Keratinocyte (primary cell): ENCODE results near the gene REG1B. TPM values are rescaled to one million over a fixed set of nuclear protein-coding genes. Genes with fewer than 3 reads are reported as not detected.

Source experiments
- DNase-seq: peaks from one replicate; pipeline ENCODE4 v3.0.0-alpha.2; 2011; ENCODE audit warnings: low read depth, missing footprints, low spot score
- FAIRE-seq: peaks from 2 replicates; lab custom pipeline; 2011; peaks lifted over from hg19 to GRCh38; lab: Jason Lieb, UNC
- H2AFZ ChIP-seq: 2 replicates; pipeline ENCODE4 v1.6.0; 2012; ENCODE audit warnings: low read length, control low read depth, inconsistent platforms; ENCODE audit not compliant: control insufficient read depth
- H3K27ac ChIP-seq: 2 replicates; pipeline ENCODE4 v1.5.1; 2011; ENCODE audit warnings: low read length; ENCODE audit not compliant: control insufficient read depth, insufficient read depth
- H3K27me3 ChIP-seq: 3 replicates; pipeline ENCODE4 v1.6.0; 2011; ENCODE audit warnings: low read length; ENCODE audit not compliant: control insufficient read depth, insufficient read depth; ENCODE audit errors: extremely low read depth
- H3K36me3 ChIP-seq, 2 experiments: 2 replicates in 1 of 2; 3 replicates in 1 of 2; pipeline ENCODE4 v1.5.1; 2011; ENCODE audit warnings: low read length in 2 of 2, mild to moderate bottlenecking in 1 of 2; ENCODE audit not compliant: control insufficient read depth in 2 of 2, insufficient read depth in 2 of 2; ENCODE audit errors: extremely low read depth in 1 of 2
- H3K4me1 ChIP-seq: 3 replicates; pipeline ENCODE4 v1.5.1; 2011; ENCODE audit warnings: low read length; ENCODE audit not compliant: control insufficient read depth, insufficient read depth; ENCODE audit errors: extremely low read depth
- H3K4me2 ChIP-seq: 3 replicates; pipeline ENCODE4 v1.6.0; 2011; ENCODE audit warnings: low read depth, low read length; ENCODE audit not compliant: control insufficient read depth, insufficient read depth; ENCODE audit errors: extremely low read depth
- H3K4me3 ChIP-seq, 3 experiments: fragments of 200-600 bp in 1 of 3; sonication (generic) in 1 of 3; 2 replicates in 2 of 3; 3 replicates in 1 of 3; pipeline ENCODE4 v1.5.1; 2011 to 2016; ENCODE audit warnings: low read length in 3 of 3, mild to moderate bottlenecking in 3 of 3, control low read depth in 2 of 3, inconsistent platforms in 1 of 3, low read depth in 1 of 3, mixed read lengths in 1 of 3, mixed run types in 1 of 3, moderate library complexity in 1 of 3; ENCODE audit not compliant: control insufficient read depth in 2 of 3, insufficient read depth in 2 of 3; ENCODE audit errors: extremely low read depth in 1 of 3
- H3K79me2 ChIP-seq: 2 replicates; pipeline ENCODE4 v1.6.0; 2012; ENCODE audit warnings: low read length; ENCODE audit not compliant: control insufficient read depth, insufficient read depth
- H3K9ac ChIP-seq: 3 replicates; pipeline ENCODE4 v1.6.0; 2011; ENCODE audit warnings: low read length; ENCODE audit not compliant: control insufficient read depth, insufficient read depth; ENCODE audit errors: extremely low read depth
- H3K9me1 ChIP-seq: 3 replicates; pipeline ENCODE4 v1.6.0; 2011; ENCODE audit warnings: low read length; ENCODE audit not compliant: control insufficient read depth, insufficient read depth; ENCODE audit errors: extremely low read depth
- H3K9me3 ChIP-seq: 2 replicates; pipeline ENCODE4 v1.5.1; 2012; ENCODE audit warnings: low read depth, low read length; ENCODE audit not compliant: control insufficient read depth
- H4K20me1 ChIP-seq: 3 replicates; pipeline ENCODE4 v1.6.0; 2011; ENCODE audit warnings: low read length; ENCODE audit not compliant: control insufficient read depth, insufficient read depth; ENCODE audit errors: extremely low read depth
- CTCF ChIP-seq, 3 experiments: IDR thresholded peaks in 1 of 3; conservative IDR thresholded peaks in 1 of 3; optimal IDR thresholded peaks in 1 of 3; 2 replicates in 2 of 3; 3 replicates in 1 of 3; pipeline versions ENCODE3 to v1.5.1; 2011; ENCODE audit warnings: low read length in 3 of 3, mild to moderate bottlenecking in 3 of 3, moderate library complexity in 2 of 3, control low read depth in 1 of 3, inconsistent platforms in 1 of 3; ENCODE audit not compliant: insufficient read depth in 2 of 3; ENCODE audit errors: extremely low read depth in 1 of 3
- EZH2 ChIP-seq: IDR thresholded peaks from one replicate; pipeline ENCODE4 v1.6.1; 2012; ENCODE audit warnings: inconsistent platforms, mild to moderate bottlenecking, low read length, moderate library complexity
- dilution Hi-C: fragments of 300-500 bp; cut with MboI; formaldehyde crosslinking; loops from one replicate; pipeline ENCODE4 v1.7.0; 2020; ENCODE audit warnings: low sequenced_read_pairs; ENCODE audit not compliant: extremely low pct_ligation_motif_present
- polyA plus RNA-seq, 5 experiments: library from polyadenylated mRNA; depleted of rRNA in 3 of 5; stranded (reverse) in 3 of 5; stranded (forward) in 1 of 5; unstranded in 1 of 5; fragments of >200 nt; gene quantifications; 1 replicate in 1 of 5; 2 replicates in 3 of 5; 3 replicates in 1 of 5; pipeline versions ENCODE4 v1.2.1 to v1.2.3, GENCODE V29; 2011 to 2012; ENCODE audit warnings: missing spikeins in 2 of 5, low read depth in 1 of 5, low replicate concordance in 1 of 5

The REG1B gene
- polyA plus RNA-seq, 1 donor (not counting 4 experiments of a cell fraction or from before 2014, with no cell fraction given), result not detected

- no peaks in the 10 kb centered on the region for H3K4me1 ChIP-seq
- H4K20me1 ChIP-seq, result no peaks in the 10 kb centered on the region
- no peaks in the 10 kb centered on the region for H3K9me3 ChIP-seq
- H3K27ac ChIP-seq, result no peak overlapping the region
- H3K27me3 ChIP-seq, result no peaks in the 10 kb centered on the region
- no peak overlapping the region for H3K4me3 ChIP-seq
- no peak overlapping the region for H3K4me2 ChIP-seq
- dilution Hi-C loops, result no loop called here
- DNase-seq (no peak), FAIRE-seq (no peak)
- H2AFZ ChIP-seq, result no peak overlapping the region
- H3K36me3 ChIP-seq, result no peaks in the 10 kb centered on the region
- no peak for TF ChIP-seq CTCF (optimal IDR thresholded peaks at IDR 0.05 in 1 of 3, IDR thresholded peaks at IDR 0.05 in 1 of 3, conservative IDR thresholded peaks at IDR 0.05 in 1 of 3; ENCODE audit: extremely low read depth in 1 of 3, insufficient read depth in 2 of 3, low read length in 3 of 3)
- TF ChIP-seq EZH2, result no peak
- no peaks in the 10 kb centered on the region for H3K9me1 ChIP-seq
- H3K79me2 ChIP-seq, result no peaks in the 10 kb centered on the region
- H3K9ac ChIP-seq, result no peak overlapping the region
Observed at GRCh38 chr2:79114797-79115494, 27.2 kb upstream of the REG1B start.

- no peaks in the 10 kb centered on the region for H3K36me3 ChIP-seq
- no peak overlapping the region for H3K27ac ChIP-seq
- dilution Hi-C loops, result no loop called here
- DNase-seq, result no peak
- TF ChIP-seq EZH2 (no peak), CTCF (optimal IDR thresholded peaks at IDR 0.05 in 1 of 3, IDR thresholded peaks at IDR 0.05 in 1 of 3, conservative IDR thresholded peaks at IDR 0.05 in 1 of 3; ENCODE audit: extremely low read depth in 1 of 3, insufficient read depth in 2 of 3, low read length in 3 of 3) (no peak)
- no peak overlapping the region for H3K9ac ChIP-seq
- no peak overlapping the region for H3K4me2 ChIP-seq
- no peaks in the 10 kb centered on the region for H3K9me3 ChIP-seq
- no peaks in the 10 kb centered on the region for H3K79me2 ChIP-seq
- no peaks in the 10 kb centered on the region for H4K20me1 ChIP-seq
- H3K4me3 ChIP-seq, result no peak overlapping the region
- FAIRE-seq, result no peak
- no peaks in the 10 kb centered on the region for H3K27me3 ChIP-seq
- H3K9me1 ChIP-seq, result no peaks in the 10 kb centered on the region
- no peaks in the 10 kb centered on the region for H3K4me1 ChIP-seq
- H2AFZ ChIP-seq, result no peak overlapping the region
Observed at GRCh38 chr2:79112269-79112668, 24.5 kb upstream of the REG1B start.
